ENCODE data around the gene ACIN1.

Gene ACIN1

DNA sequence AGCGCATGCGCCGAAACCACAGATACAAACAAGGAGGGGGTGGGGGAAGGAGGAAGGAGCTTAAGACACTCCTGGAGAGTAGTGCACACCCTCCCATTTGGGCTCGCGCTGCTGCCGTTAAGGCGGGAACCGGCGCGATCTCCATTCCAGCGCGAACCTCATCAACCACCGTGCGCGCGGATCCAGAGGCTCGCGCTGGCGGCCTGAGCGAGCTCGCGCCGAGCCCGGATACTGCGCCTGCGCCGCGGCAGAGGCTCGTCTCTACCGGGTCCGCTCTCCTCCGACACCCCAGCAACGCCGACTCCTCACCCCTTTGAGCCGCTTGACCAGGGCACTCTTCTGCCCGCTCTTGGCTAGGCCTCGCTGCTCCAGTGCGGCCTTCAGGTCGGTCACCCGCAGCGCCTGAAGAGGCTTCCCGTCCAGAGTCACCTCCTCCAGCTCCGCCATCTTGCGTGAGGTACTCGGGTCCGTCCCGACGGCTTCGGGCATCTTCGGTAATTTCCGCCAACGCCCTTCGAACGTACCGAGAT, at the start of gene ACIN1:
Gene ACIN1 (minus strand): TSS at position 471 of the 530 bp plus-strand sequence. CDS start 24 bp downstream, at position 447.
- DNase-seq (ENCODE audit: low read depth), result no peak

- DNase-seq (ENCODE audit: low read depth), result no peak
Observed at GRCh38 chr14:23143911-23144310, 49.0 kb upstream of the ACIN1 start.

GRCh38 chr14:23142826-23143225, 47.9 kb upstream of the ACIN1 start:
- no peak for DNase-seq (ENCODE audit: low read depth)

DNA sequence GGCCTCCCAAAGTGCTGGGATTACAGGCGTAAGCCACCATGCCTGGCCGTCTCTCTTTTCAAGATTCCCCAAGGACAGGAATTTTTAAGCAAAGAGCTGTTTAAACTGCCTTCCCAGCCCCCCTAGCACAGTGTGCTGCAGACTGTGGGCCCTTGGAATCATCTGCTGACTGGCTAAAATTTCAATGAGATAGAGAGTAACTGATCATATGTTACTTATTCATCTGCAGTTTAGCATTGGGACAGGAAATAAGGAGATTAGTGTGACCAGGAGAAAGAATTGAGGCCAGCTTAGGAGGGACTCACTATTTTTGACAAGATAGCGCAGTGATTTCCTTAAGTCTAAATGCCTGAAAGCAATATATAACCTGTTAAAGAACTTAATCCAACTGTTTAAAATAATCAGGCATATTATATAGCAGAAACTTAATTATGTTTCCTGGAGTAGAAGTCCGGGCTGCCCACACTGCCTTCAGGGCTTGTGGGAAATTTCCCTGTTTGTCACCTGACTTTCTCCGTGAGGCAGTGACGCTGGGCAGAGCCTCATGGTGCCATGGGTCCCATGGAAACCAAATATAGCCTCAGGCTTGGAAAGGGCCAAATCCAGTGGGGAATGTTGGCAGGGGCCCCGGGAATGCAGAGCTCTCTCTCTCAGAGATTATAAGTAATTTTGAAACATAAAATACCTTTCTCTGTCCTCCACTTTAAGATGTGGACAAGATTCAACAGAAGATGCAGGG, 46.9 kb upstream of the ACIN1 start:
- DNase-seq (ENCODE audit: low read depth), result no peak

- no peak for DNase-seq (ENCODE audit: low read depth)
Observed at GRCh38 chr14:23140371-23140770, 45.4 kb upstream of the ACIN1 start.

GRCh38 chr14:23139874-23140273, 44.9 kb upstream of the ACIN1 start:
- DNase-seq (ENCODE audit: low read depth), result no peak

GRCh38 chr14:23137813-23138535, 43.0 kb upstream of the ACIN1 start:
- no peak for DNase-seq (ENCODE audit: low read depth)

- DNase-seq (ENCODE audit: low read depth), result no peak
Observed at GRCh38 chr14:23137192-23137812, 42.4 kb upstream of the ACIN1 start.

DNA sequence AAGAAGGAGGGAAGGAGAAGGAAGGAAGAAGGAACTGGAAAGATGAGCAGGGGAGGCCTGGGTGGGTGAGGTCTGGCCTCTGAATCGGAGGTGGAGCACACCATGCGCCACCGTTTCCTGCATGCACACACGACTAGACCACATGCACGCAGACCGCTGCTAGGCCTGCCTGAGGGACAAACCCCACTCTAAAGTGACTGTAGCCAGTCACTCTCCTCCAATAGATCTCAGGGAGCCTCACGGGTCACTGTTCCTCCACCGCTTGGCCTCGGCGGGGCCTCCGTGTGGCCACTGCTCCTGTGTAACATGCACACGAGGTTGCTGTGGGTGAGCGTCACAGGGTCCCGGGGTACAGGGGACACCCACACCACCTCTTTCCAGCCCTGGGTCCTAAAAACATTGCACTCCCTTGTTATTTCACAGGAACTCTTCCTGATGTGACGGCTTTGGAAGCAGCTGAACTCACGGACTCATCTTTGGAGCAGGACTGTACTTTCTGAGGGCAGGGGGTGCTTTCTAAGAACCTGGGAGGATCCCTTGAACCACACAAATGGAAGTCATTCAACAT, 41.7 kb upstream of the ACIN1 start:
- no peak for DNase-seq (ENCODE audit: low read depth)

GRCh38 chr14:23132970-23133369, 38.0 kb upstream of the ACIN1 start:
- DNase-seq (ENCODE audit: low read depth), result no peak

- no peak for DNase-seq (ENCODE audit: low read depth)
Observed at GRCh38 chr14:23131482-23131881, 36.5 kb upstream of the ACIN1 start.

DNA sequence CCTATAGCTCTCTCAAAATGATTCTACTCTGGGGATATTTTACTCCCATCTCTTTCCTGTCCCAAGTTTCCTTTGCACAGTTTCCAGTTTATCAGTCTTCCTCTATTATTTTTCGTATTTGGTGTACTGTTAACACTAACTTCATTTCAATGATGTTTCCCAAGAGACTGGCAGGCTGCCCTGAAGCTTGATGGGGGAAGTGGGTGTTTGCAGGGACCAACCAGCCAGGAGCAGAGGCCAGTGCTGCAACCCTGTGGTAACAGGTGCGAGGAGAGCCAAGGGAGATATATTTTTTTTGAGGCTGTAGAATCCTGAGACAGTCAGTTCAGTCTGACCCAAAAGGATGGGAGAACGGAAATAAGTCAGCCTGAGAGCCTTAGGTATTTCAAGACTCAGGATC, 35.9 kb upstream of the ACIN1 start:
- DNase-seq (ENCODE audit: low read depth), result no peak

DNA sequence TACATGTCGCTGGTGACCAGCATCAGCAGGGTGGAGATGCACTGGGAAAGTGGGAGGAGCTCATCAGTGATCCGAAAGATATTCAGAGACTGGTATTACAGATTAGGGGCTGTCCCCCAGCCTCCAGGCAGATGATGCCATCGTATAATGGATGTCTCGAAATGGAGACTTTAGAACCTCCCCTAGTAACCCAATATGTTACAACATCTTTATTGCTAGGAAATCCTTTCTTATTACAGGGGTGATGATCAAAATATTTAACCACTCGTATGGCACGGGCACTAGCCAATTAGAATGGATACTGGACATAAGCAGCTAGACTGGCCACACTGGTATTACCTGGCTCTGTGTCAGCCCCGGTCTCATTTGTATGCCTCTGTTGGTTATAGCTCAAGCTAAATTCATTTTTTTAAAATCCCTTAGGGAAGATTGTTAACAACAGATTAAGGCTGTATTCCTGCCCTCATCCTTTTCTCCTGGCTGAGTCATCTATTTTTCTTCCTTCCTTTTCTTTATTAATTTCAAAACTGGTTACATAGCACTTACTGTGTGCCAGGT, 34.9 kb upstream of the ACIN1 start:
- DNase-seq (ENCODE audit: low read depth), result no peak

DNA sequence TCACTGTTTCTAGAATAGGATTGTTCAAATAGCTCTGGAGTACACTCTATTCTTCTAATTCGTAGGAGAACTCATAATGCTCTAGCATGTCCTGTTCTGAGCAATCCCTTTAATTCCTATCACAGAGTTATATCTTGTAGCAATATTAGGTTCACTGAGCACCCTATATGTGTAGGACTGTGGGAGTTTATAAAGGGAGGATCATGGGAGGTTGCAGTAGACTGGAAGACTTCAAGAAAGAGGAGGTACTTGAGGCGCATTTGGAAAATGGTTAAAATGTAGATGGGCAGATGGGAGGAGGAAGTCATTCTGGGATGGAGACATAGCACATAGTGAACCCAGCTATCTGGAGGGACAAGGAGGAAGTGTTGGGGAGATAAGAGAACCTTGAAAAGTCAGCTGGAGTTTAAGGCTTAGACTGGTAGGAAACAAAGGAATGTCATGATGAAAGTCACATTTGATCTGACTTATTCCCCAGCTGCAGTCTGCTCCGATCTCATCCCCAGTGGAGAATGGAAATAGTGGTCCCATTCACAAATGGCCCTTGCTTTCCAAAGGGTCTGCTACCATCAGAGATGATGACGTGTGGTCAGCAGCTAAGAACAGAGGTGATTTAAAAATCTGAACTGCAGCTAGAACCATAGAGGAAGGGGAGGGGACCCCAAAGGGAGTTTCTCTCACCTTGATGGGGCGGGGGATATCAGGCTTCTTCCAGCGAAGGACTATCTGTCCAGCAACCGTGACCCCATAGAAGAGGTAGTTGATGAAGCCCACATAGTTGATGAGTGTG, 34.2 kb upstream of the ACIN1 start:
- no peak for DNase-seq (ENCODE audit: low read depth)

GRCh38 chr14:23127861-23128260, 32.9 kb upstream of the ACIN1 start:
- no peak for DNase-seq (ENCODE audit: low read depth)

DNA sequence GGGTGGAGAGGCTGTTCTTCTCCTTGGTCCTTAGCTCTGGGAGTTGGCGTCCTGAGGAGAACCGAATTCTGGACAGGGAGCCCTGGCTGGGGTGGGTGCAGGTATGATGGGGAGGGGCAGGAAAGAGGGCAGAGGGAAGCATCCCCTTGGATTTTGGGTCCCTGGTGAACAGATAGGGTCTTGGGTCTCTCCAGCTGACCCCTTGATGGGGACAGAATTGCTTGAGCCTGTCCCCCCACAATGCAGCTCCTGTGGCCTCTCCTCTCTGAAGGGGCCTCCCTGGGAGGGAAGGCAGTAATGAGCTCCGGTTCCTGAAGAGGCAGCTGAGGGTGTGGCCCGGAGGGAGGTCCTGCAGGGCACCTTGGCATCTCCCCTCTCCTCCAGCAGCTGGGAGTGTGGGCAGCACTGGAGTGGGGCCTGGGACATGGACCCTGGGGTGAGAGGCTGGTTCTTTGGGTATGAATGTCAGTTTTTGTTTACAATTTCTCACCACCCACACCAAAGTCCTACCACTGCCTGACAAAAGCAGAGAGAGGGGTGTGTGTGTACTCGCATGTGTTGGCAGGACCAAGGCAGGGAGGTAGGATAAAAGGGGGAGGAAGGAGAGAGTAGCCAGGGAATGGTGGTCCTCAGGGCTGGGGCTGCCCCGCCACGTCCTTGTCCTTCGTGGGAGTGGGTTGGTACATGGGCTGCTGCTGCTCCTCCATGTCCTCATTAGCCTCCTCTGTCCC, 31.8 kb upstream of the ACIN1 start:
- DNase-seq (ENCODE audit: low read depth), result no peak

DNA sequence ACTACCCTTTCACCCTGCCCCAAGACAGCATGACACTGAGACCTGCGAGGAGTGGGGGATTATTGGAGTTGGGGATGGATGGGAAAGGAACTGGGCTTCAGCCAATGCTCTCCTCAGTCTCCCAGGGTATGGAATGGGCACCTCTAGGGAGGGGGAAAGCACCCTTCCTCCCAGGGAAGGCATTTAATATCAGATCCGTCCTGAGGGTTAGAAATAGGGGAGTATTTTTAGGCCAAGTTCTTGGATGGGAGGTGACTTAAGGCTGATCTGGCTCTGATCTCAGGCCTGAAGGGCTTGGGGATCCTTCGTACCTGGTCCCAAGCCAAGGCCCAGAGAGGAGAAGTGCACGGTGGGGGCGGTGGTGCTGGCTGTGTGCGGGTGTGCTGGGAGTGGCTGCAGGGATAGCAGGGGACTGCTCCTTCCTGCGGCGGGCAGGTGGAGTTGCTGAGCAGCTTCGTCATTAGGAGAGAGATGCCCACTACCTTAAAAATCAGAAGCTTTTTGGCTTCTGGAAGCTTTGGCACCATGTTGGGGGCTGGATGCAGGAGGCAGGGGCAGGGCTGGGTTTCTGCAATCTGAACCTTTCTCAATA, 31.1 kb upstream of the ACIN1 start:
- no peak for DNase-seq (ENCODE audit: low read depth)

GRCh38 chr14:23125011-23125410, 30.1 kb upstream of the ACIN1 start:
- no peak for DNase-seq (ENCODE audit: low read depth)

DNA sequence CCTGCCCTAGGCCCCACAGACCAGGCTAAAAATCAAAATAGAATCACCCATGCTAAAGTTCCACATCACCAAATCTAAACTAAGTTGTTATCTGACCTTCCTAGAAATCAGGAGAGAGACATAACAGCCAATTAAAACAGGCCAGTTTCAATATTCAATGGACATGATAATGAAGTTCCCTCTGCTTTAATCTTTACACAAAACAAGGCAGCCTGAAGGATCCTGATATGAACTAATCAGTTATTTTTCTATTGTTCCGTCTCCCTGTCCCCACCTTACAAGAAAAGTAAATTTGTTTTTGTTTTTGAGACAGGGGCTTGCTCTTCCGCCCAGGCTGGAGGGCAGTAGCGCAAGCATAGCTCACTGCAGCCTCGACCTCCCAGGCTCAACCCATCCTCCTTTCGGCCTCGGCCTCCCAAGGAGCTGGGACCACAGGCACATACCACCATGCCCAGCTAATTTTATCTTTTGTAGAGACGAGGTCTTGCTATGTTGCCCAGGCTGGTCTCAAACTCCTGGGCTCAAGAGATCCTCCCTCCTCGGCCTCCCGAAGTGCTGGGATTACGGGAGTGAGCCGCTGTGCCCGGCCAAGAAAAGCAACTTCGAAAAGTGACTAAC, 29.5 kb upstream of the ACIN1 start:
- no peak for DNase-seq (ENCODE audit: low read depth)

GRCh38 chr14:23123419-23123818, 28.5 kb upstream of the ACIN1 start:
- no peak for DNase-seq (ENCODE audit: low read depth)
